Limb (tissue), 2 donors: ENCODE data around the gene LAYN.
A peak's percentile ranks its signal among the peaks of the same experiment; 100 is the strongest.

ENCODE experiments used
- DNase-seq, 2 donors: peaks; one replicate each; pipeline ENCODE4 v3.0.0-alpha.2; 2016; ENCODE audit errors: extremely low spot score in 2 of 2

LAYN gene

GRCh38 chr11:111592491-111592890 lies 52.0 kb downstream of the LAYN start:
- no peak for DNase-seq

GRCh38 chr11:111596319-111596718 lies 55.8 kb downstream of the LAYN start:
- DNase-seq: no peak

GRCh38 chr11:111598148-111598547 lies 57.6 kb downstream of the LAYN start:
- no peak for DNase-seq

- DNase-seq: peak; percentile 52 to 80
Measured at GRCh38 chr11:111598559-111598958, 58.0 kb downstream of the LAYN start.

- DNase-seq: no peak
Measured at GRCh38 chr11:111601636-111601978, 61.1 kb downstream of the LAYN start.

- DNase-seq: peak; percentile 97 to 98
Measured at GRCh38 chr11:111601979-111602864, 61.7 kb downstream of the LAYN start, which contains the start of gene SIK2. SIK2 (plus strand) TSS chr11:111602449; CDS start chr11:111602564, 115 bp downstream.

- DNase-seq: peak in 1 of 2 donors; percentile 20
Measured at GRCh38 chr11:111602865-111603610, 62.5 kb downstream of the LAYN start.

- DNase-seq: no peak
Measured at GRCh38 chr11:111603611-111604130, 63.2 kb downstream of the LAYN start.

- DNase-seq: peak in 1 of 2 donors; percentile 67
Measured at GRCh38 chr11:111604392-111605009, 64.0 kb downstream of the LAYN start.

- DNase-seq: no peak
Measured at GRCh38 chr11:111605681-111606080, 65.2 kb downstream of the LAYN start.

- DNase-seq: no peak
Measured at GRCh38 chr11:111606986-111607385, 66.5 kb downstream of the LAYN start.

- no peak for DNase-seq
Measured at GRCh38 chr11:111607751-111608150, 67.2 kb downstream of the LAYN start.
